Activated CD8-positive, alpha-beta memory T cell treated with anti-CD3 and anti-CD28 coated beads, Interleukin-2, amount 50 U/mL, for 1 hour (primary cell): Measurements from ENCODE around the gene BRICD5.

Experiments
- DNase-seq: peaks from one replicate; pipeline ENCODE4 v3.0.0-alpha.2; 2020; ENCODE audit errors: extremely low read depth

Gene BRICD5

GRCh38 chr16:2180962-2181923 is 29.4 kb downstream of the BRICD5 start:
- DNase-seq: no peak

DNA sequence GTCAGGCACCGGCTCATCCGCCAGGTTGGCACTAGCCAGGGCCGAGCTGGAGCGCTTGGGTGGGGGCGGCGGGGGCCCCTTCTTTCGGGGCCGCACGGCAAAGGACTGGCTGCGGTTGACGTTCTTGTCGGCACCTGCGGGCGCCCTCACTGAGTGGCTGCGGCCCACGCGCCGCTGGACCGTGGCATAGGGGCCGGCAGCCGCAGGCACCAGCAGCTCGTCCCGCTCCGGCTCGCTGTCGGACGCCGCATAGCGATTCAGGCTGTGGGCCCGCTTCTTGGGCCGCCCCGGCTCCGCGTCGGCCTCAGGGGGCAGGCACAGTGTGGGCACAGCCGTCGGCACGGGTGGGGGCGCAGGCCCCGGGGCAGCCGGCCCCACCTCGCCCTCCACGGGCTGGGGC is 30.2 kb downstream of the BRICD5 start:
- no peak for DNase-seq

DNA sequence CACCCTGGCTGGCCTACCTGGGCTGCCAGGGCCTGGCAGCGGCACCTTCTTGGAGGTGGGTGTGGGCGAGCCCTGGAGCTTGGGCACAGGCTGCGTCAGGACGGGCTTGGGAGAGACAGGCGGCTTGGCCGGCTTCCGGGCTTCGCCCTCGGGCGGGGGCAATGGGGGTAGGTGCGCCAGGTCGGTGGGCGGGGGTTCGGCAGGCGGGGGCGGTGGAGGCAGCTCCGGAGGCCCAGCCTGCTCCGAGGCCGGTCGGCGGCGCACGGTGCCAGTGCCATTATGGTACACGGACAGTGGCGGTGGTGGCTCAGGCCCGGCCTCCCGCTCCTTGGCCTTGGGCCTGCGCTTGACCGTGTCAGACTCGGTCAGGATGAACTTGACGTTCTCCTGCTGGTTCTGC is 31.1 kb downstream of the BRICD5 start:
- DNase-seq: no peak

- no peak for DNase-seq
Observed at GRCh38 chr16:2179107-2179501, 31.6 kb downstream of the BRICD5 start.

- DNase-seq: no peak
Observed at GRCh38 chr16:2178321-2179106, 32.1 kb downstream of the BRICD5 start.

DNA sequence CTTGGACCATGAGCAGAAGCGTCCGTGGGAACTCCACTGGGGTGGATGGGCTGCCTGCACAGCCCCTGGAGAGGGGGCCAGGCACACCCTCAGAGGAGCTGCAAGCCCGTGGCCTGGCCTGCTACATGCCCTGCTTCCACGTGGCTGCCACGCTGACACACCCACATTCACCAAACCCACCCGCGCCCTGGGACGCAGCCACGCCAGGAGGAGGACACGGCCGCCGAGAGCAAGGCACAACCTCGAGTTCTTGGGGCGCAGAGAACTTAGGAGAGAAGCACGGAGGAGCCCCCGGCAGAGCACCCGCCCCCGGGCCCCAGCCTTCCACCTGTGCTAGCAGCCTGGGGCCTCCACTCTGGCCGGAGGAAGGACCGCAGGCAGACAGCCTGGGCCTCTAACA is 33.1 kb downstream of the BRICD5 start:
- DNase-seq: no peak

DNA sequence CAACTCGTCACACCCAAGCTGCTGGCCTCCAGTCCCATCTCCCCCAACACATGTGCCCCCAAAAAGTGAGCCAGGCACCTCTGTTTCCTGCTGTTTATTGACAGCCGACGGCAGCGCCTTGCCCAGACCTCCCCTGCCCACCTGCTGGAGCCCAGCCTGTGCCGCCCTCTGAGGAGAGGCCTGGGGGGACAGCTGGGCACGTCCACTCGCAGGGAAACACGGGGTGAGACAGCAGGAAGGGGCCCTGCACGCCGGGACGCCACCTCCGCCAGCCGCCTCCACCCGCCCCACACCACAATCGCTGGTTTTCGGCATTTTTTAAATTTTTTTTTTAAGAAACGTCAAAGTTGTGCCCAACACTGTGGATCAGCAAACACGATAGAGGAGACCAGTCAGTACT is 33.6 kb downstream of the BRICD5 start:
- no peak for DNase-seq

- DNase-seq: no peak
Observed at GRCh38 chr16:2176047-2176446, 34.6 kb downstream of the BRICD5 start.

DNA sequence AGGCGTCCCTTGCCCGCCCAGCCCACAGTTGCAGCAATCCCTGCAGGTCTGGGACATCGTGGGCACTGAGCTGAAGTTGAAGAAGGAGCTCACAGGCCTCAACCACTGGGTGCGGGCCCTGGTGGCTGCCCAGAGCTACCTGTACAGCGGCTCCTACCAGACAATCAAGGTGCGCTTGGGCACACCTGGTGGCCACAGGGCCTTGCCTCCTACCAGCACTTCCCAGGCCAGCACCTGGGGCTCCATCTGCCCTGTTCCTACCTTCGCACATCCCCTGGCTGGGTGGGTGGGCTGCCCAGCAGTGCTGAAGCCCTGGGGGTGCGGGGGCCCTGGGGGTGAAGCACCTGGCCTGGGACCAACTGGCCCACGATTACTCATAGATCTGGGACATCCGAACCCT is 35.2 kb downstream of the BRICD5 start:
- DNase-seq: no peak

- DNase-seq: no peak
Observed at GRCh38 chr16:2174396-2175131, 36.1 kb downstream of the BRICD5 start.

- no peak for DNase-seq
Observed at GRCh38 chr16:2173916-2174315, 36.7 kb downstream of the BRICD5 start.

GRCh38 chr16:2173366-2173765 is 37.3 kb downstream of the BRICD5 start:
- DNase-seq: no peak

GRCh38 chr16:2172688-2173335 is 37.9 kb downstream of the BRICD5 start:
- DNase-seq: no peak

DNA sequence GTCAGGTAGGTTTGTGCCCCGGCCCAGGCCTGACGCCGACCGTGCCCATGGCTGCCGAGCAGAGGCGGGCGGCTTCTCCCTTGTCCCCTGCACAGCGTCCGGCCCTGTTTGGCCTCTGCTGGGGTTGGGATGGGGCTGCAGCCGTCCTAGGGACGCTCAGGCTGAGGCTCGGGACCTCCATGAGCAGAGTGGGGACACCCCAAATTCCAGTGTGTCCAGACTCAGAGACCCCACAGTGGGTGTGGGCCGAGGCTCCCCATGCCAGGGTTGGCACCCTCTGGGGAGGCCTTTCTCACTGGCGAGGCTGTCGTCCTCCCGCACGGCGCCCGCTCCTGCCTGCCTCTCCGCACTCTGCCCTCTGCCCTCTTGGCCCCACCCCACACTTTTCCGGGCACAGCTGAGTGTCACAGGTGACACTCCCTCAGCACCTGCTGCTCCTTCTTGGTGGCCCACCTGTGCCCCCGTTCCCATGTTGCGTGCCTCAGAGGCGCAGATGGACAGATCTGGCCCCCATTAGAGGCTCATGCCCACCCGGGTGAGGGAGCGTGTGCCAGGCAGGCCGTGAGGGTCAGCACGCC is 39.0 kb downstream of the BRICD5 start:
- no peak for DNase-seq

GRCh38 chr16:2170587-2171435 is 39.9 kb downstream of the BRICD5 start:
- no peak for DNase-seq

DNA sequence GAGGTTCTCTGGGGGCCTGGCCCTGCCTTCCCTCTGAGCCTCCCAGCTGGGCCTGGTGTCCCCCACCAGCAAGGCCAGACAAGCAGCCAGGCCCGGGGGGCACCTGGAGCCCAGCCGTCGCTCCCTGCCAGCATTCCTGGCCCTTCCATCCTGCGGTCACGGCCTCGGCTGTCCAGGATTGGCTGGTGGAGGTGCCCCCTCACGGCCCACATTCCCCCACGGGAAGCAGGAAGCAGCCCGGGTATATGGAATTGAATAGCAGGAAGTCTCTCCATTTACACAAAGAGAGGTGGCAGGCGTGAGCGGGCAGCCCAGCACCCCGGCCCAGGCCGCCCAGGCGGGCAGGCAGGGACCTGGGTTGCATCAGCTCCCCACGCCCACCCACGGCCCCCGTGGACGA is 40.6 kb downstream of the BRICD5 start:
- DNase-seq: no peak

- DNase-seq: no peak
Observed at GRCh38 chr16:2167068-2167638, 43.5 kb downstream of the BRICD5 start.

- DNase-seq: no peak
Observed at GRCh38 chr16:2166263-2167067, 44.2 kb downstream of the BRICD5 start.

- DNase-seq: no peak
Observed at GRCh38 chr16:2165861-2166260, 44.8 kb downstream of the BRICD5 start.
